Neuron (in vitro differentiated cells): ENCODE data around the gene TSPAN14.

Experiments
- H2AFZ ChIP-seq: one replicate; pipeline ENCODE4 v1.6.1; 2013; ENCODE audit warnings: low read depth, mild to moderate bottlenecking, inconsistent platforms, low read length, moderate library complexity
- H3K27me3 ChIP-seq: one replicate; pipeline ENCODE4 v1.6.1; 2013; ENCODE audit warnings: low read length; ENCODE audit not compliant: insufficient read depth
- H3K36me3 ChIP-seq: one replicate; pipeline ENCODE4 v1.6.1; 2013; ENCODE audit warnings: low read length; ENCODE audit not compliant: insufficient read depth
- H3K4me1 ChIP-seq: one replicate; pipeline ENCODE4 v1.6.1; 2013; ENCODE audit warnings: low read length; ENCODE audit not compliant: insufficient read depth
- H3K4me3 ChIP-seq: 2 replicates; pipeline ENCODE4 v1.5.1; 2013; ENCODE audit warnings: mild to moderate bottlenecking, low read length, moderate library complexity
- H3K9me3 ChIP-seq: one replicate; pipeline ENCODE4 v1.6.1; 2013; ENCODE audit warnings: low read length

Gene TSPAN14

DNA sequence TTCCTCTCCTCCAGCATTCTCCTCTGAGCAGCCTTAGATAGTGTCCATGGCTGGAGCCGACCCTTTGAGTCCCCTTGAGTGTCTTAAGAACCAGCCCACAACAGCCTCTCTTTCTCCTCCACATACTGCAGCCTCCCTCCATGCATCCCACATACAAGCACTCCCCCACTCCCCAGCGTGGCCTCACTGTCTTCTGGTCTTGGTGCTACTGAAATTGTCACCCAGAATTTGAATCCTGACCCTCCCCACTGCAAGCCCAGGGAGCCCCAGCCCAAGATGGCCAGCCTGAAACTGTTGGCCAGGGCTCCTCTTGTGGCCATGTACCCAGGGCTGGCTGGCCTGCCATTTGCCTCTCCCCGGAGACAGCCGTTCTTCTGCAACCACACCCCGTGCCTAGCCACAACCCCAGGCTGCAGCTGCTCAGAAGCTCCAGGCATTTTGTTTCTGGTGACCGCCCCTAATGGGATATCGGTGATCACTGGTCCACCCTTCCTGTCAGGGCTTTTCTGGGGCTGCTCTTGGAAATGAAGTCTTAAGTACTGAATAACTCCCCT, 64.8 kb downstream of the TSPAN14 start:
- H3K27me3 ChIP-seq = no peaks in the 10 kb centered on the region
- H3K36me3 ChIP-seq = peaks cover 67% of the 10 kb centered on the region
- H3K4me1 ChIP-seq = no peaks in the 10 kb centered on the region
- H2AFZ ChIP-seq = no peak overlapping the region
- no peak overlapping the region for H3K4me3 ChIP-seq
- H3K9me3 ChIP-seq = no peaks in the 10 kb centered on the region

DNA sequence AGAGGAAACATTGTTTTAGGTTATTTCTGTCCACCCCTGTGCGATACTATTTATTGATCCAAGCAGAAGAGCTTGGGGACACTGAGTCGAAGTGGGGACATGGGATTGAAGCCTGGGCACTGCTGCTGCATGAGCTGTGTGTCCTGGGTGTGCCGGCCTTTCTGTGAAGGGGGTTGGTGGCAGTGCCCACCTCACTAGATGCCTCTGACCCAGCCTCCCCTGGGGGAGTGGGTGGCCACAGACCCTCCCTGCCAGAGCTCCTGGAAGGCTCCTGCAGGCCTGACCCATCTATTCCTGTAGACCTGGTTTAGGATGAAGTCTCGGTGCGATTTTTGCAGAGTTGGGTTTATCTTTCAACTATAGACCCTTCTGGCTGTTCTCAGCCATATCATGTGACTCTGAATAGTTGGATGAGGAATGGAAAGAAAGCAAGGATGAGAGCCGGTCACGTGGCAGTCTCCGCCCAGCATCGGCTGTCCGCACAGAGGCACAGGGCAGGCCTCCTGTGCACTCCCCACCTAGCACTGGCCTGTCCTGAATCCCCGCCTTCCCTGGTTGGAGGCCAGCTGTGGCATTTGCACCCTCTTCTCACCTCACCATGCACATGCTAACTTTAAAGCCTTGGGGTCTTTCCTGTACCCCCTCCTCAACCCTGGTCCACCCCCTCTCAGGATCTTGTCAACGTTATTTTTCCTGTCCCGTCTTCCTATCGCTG, 66.0 kb downstream of the TSPAN14 start:
- Histone ChIP-seq H3K4me1 (no peaks in the 10 kb centered on the region), H2AFZ (no peak overlapping the region), H3K36me3 (peaks cover 55% of the 10 kb centered on the region), H3K4me3 (no peak overlapping the region), H3K27me3 (no peaks in the 10 kb centered on the region), H3K9me3 (no peaks in the 10 kb centered on the region)

DNA sequence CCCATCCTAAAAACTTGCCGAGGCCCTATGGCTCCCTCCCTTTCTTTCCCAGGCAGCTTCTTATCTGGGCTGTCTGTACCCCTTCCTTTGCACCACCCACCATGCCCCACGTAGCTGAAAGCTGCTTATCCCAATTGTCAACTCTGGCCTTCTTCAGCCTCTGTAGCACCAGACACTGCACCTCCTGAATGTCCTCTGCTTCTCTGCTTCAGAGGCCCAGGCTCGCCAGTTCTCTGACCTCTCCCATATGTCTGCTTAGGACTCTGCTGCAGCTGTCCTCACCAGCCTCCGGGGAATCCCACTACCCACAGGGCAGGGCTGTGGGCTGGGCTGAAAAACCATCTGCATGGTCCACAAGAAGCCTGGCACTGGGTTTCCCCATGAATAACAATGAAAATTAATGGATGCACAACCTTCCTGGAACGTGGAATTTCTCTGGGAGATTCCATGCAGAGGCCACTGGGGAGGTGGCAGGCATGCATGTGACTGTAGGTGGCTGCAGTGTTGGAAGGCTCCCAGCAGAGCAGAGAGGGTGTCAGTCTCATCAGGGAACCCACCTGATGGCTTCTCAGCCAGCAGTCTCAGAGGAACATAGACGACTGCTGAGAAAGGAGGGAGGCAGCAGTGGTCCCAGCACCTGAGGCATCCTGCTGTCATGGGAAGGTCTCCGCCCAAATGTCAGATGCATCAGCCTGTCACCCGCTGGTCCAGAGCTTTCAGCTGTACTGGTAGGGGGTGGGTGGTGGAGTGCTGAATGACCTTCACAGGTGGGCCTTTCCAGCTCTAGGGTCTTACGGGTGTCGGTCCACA, 66.8 kb downstream of the TSPAN14 start:
- Histone ChIP-seq H3K4me1 (no peaks in the 10 kb centered on the region), H2AFZ (no peak overlapping the region), H3K9me3 (no peaks in the 10 kb centered on the region), H3K4me3 (no peak overlapping the region), H3K36me3 (peaks cover 48% of the 10 kb centered on the region), H3K27me3 (no peaks in the 10 kb centered on the region)

DNA sequence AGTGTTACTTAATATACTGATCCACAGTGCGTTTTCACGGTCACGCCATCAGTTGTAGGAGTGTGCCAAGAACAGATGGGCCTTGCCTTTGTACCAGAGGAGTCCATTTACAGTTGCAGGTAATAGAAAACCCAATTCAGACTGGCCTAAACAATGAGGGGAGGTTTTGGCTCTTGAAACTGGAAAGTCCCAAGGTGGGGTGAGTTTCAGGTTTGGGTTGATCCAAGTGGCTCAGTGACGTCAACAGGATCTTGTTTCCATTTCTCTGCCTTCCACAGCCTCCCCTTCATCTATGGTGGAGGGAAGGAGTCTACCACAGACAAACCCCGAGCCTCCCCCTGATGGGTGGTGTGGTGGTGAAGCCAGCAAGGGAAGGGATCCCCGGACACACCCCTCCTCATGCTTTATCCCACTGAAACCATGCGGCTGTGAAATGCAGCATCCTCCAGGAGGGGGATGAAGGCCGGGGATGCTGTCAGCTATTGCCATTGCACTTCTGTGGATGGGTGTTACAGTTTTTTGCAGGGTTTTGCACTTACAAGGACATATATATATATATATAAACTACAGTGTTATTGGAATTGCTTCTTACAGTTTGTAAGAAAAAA, 68.8 kb downstream of the TSPAN14 start:
- Histone ChIP-seq H3K36me3 (peaks cover 37% of the 10 kb centered on the region), H3K4me3 (no peak overlapping the region), H3K4me1 (no peaks in the 10 kb centered on the region), H3K9me3 (no peaks in the 10 kb centered on the region), H3K27me3 (no peaks in the 10 kb centered on the region), H2AFZ (no peak overlapping the region)

DNA sequence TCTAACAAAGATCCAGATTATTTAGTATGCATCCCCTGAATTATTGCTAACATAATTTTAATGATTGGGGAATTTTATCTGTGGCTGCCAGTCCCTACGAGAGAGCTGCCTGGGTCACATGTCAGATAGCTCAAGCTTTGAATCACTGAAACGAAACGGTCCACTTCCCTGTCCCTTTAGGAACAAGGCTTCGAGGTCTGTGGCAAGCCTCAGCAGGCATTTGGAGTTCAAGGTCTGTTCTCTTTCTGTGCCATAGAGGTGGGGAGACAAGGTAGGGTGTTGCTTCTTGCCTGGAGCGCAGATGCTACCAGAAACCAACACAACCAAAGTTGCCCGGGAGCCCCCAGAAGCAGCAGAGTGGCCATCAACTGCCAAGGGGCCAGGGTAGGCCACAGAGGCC, 69.7 kb downstream of the TSPAN14 start:
- no peaks in the 10 kb centered on the region for H3K4me1 ChIP-seq
- peaks cover 28% of the 10 kb centered on the region for H3K36me3 ChIP-seq
- no peaks in the 10 kb centered on the region for H3K27me3 ChIP-seq
- H3K9me3 ChIP-seq = no peaks in the 10 kb centered on the region
- H3K4me3 ChIP-seq = no peak overlapping the region
- H2AFZ ChIP-seq = no peak overlapping the region

DNA sequence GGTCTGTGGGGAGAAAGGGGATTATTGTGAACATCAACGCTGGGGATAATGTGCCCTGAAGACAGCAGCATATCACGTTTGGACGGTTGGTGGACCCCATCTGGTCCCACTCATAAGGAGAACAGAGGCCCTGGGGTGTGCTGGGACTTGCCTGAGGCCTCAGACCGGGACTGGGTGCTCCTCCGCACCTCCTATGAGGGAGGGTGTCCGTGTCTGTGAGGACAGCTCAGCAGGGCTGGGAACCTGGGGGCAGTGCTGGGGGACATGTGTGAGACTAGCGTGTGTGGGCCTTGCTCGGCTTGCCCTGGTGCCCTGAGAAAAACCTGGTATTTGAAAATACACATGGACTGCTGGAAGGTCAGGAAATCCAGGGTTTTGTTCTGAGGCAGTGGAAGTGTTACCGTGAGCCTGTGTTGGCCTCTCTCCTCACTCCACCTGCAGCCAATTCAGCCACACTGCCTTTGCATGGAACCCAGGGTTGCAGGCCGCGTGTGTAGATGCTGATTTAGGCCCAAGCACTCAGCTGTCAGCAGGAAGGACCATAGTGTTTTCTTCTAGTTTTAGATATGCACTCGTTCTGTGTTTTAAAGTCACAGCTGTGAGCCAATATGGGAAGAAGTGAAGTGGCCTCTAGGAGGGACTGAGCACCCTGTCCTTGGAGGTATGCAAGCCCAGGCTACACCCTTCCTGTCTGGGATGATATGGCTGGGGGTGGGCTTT, 70.2 kb downstream of the TSPAN14 start:
- H3K27me3 ChIP-seq = no peaks in the 10 kb centered on the region
- peaks cover 22% of the 10 kb centered on the region for H3K36me3 ChIP-seq
- H2AFZ ChIP-seq = no peak overlapping the region
- no peaks in the 10 kb centered on the region for H3K9me3 ChIP-seq
- no peaks in the 10 kb centered on the region for H3K4me1 ChIP-seq
- no peak overlapping the region for H3K4me3 ChIP-seq

DNA sequence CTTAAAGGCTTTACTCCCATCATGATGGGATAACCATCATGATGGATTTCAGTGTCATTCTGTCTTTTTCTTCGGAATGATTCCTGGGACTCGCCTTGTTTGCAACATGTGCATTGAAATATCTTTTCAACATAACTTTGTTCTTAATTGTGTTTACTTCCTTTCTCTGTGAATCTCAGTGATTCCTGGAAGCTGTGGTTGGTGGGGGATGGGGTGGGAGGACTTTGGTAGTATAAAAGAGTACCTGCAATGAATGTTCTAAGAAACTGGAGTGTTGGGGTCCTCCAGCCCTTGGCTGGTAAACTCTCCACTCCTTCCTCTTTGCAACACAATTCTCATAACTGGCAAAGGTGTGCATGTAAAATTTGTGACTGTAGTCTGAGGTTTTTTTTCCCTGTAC, 72.1 kb downstream of the TSPAN14 start:
- H3K27me3 ChIP-seq = no peaks in the 10 kb centered on the region
- no peaks in the 10 kb centered on the region for H3K4me1 ChIP-seq
- no peaks in the 10 kb centered on the region for H3K9me3 ChIP-seq
- peaks cover 3% of the 10 kb centered on the region for H3K36me3 ChIP-seq
- no peak overlapping the region for H2AFZ ChIP-seq
- H3K4me3 ChIP-seq = no peak overlapping the region

DNA sequence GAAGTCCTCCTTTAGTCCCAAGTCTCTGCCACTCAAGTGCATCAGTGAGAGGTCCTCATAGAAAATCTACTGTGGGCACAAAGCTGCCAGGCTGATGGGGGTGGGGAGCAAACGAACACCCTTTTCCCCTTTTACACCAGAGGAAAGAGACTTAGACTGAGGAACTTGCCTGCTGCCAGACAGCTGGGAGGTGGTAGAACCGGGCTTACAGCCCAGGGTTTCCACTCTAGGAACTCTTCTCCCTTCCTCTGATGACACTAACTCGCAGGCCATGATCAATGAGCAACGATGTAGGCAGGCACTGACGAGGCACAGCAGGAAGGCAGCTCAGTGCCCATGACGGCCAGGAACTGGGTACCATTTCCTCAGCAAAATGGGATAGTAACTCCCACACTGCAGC, 72.6 kb downstream of the TSPAN14 start:
- no peaks in the 10 kb centered on the region for H3K27me3 ChIP-seq
- no peaks in the 10 kb centered on the region for H3K9me3 ChIP-seq
- H2AFZ ChIP-seq = no peak overlapping the region
- H3K4me3 ChIP-seq = no peak overlapping the region
- H3K36me3 ChIP-seq = peaks cover 3% of the 10 kb centered on the region
- no peaks in the 10 kb centered on the region for H3K4me1 ChIP-seq

DNA sequence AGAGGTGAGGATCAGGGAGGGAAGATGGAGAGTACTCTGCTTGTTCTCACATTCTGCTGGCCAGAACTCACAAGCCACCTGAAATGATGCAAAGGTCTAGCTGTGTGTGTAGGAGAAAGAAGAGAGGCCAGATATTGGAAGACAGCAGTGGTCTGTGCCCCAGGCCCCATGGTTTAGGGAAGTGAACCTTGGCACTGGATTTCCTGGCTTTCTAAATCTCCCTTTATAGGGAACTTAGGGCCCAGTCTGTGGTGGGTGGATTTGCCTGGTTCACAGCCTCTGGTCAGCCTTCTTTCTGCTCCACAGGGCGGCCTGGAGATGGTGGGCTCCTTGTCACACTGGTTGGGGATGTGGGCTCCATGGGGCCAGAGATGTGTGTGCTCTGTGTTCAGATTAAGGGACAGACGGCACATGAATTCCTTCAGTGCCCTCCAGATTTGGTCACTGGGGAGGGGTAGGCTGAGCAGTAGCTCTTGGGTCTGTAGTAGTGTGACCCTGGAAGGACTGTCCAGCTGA, 74.1 kb downstream of the TSPAN14 start:
- no peak overlapping the region for H3K4me3 ChIP-seq
- no peaks in the 10 kb centered on the region for H3K9me3 ChIP-seq
- H3K36me3 ChIP-seq = no peaks in the 10 kb centered on the region
- no peaks in the 10 kb centered on the region for H3K4me1 ChIP-seq
- H3K27me3 ChIP-seq = no peaks in the 10 kb centered on the region
- no peak overlapping the region for H2AFZ ChIP-seq

DNA sequence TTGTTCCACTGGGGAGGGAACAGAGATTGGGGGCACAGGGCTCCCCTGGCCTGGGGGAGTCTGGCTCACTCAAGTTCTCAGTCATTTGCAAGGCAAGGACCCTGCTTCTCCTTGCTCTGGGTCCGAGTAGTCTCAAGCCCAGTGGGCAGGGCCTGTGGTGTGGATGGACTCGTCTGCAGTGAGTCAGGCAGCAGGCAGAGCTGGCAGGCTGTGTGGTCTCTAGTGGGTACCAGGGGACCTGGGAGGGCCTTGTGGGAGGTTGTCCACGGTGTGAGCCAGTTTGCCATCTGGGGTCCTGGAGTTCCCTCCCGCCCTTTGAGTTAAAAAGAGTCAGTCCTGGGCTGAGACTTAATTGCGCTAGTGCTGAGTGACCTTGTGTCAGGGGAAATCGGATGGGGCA, 74.8 kb downstream of the TSPAN14 start:
- H3K36me3 ChIP-seq = no peaks in the 10 kb centered on the region
- H3K27me3 ChIP-seq = no peaks in the 10 kb centered on the region
- H2AFZ ChIP-seq = no peak overlapping the region
- no peak overlapping the region for H3K4me3 ChIP-seq
- no peaks in the 10 kb centered on the region for H3K9me3 ChIP-seq
- H3K4me1 ChIP-seq = no peaks in the 10 kb centered on the region

DNA sequence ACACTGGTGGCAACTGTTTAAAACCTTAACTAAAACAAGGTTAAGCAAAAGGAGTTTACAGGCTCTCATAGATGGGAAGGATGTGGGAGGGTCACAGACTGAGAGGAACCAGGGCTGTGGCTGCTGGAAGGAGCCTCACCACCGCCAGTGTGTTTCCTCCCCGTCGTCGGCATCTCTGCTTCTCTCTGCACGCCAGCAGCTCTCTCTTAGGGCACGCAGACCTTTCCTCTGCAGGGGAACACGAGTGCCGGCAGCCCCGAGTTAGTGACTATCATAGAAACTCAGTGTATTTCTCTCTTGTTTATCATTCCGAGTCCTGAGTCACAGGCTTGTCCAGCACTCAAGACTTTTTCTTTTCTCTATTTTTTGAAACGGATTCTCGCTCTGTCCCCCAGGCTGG, 75.5 kb downstream of the TSPAN14 start:
- no peaks in the 10 kb centered on the region for H3K4me1 ChIP-seq
- H2AFZ ChIP-seq = no peak overlapping the region
- no peaks in the 10 kb centered on the region for H3K9me3 ChIP-seq
- no peaks in the 10 kb centered on the region for H3K27me3 ChIP-seq
- H3K36me3 ChIP-seq = no peaks in the 10 kb centered on the region
- H3K4me3 ChIP-seq = no peak overlapping the region

DNA sequence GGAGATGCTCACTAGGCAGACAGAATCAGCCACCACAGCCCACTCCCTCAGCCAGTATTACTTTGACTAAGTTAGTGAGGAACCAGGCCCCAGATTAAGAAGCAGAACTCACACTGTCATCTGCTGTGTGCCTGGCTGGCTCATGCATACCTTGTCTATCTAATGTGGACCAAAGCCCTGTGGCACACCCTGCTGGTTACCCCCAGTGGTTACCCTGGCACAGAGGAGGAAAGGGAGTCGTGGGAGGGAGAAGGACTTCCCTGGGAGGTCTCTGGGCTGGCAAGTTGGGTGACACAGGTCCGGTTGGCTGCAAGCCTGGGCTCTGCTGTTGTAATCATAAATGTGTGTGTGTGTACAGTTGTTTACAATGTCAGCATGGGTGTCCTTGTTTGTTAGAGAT, 76.1 kb downstream of the TSPAN14 start:
- H2AFZ ChIP-seq = no peak overlapping the region
- no peaks in the 10 kb centered on the region for H3K4me1 ChIP-seq
- H3K4me3 ChIP-seq = no peak overlapping the region
- H3K9me3 ChIP-seq = no peaks in the 10 kb centered on the region
- H3K27me3 ChIP-seq = no peaks in the 10 kb centered on the region
- H3K36me3 ChIP-seq = no peaks in the 10 kb centered on the region
